ENCODE data around the gene DMXL2. TPM values are rescaled to one million over a fixed set of nuclear protein-coding genes. Genes with fewer than 3 reads are reported as not detected.

The DMXL2 gene
- total RNA-seq, 6 experiments from 2014 or later, result 8.8 to 16.1 (median 12.7) TPM

DNA sequence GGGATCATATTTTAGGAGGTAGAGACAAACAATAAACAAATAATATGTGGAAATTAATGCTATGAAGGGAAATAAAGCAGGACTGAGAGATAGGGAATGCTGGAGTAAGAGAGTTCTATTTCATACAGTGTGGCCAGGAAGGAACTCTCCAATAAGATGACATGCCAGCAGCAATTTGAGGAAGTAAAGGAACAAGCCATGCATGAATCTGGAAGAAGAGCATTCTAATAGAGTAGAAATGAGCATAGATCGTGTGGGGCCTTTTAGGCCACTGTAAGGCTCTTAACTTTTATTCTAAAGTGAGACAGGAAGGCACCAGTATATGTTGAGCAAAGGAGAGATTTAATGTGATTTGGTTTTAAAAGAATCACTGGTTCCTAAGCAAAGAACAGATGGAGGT, 126.3 kb downstream of the DMXL2 start:
- no peaks in the 10 kb centered on the region for H3K27me3 ChIP-seq
- WGBS (ENCODE audit: insufficient coverage, low coverage, low lambda C conversion rate, missing lambda C conversion rate), result 50% methylated on average over 1 of the region's 1 CpG
- no peaks in the 10 kb centered on the region for H3K9me3 ChIP-seq
- no peak overlapping the region for H3K4me3 ChIP-seq
- H3K4me1 ChIP-seq, result peaks cover 3 to 33% (median 14%) of the 10 kb centered on the region in 4 donors
- intact Hi-C loops (cut with DNase I), result no loop called here
- H3K27ac ChIP-seq, result no peak overlapping the region
- TF ChIP-seq, protein P1, sequence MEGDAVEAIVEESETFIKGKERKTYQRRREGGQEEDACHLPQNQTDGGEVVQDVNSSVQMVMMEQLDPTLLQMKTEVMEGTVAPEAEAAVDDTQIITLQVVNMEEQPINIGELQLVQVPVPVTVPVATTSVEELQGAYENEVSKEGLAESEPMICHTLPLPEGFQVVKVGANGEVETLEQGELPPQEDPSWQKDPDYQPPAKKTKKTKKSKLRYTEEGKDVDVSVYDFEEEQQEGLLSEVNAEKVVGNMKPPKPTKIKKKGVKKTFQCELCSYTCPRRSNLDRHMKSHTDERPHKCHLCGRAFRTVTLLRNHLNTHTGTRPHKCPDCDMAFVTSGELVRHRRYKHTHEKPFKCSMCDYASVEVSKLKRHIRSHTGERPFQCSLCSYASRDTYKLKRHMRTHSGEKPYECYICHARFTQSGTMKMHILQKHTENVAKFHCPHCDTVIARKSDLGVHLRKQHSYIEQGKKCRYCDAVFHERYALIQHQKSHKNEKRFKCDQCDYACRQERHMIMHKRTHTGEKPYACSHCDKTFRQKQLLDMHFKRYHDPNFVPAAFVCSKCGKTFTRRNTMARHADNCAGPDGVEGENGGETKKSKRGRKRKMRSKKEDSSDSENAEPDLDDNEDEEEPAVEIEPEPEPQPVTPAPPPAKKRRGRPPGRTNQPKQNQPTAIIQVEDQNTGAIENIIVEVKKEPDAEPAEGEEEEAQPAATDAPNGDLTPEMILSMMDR (IDR thresholded peaks at IDR 0.05), result no peak
- TF ChIP-seq POLR2A (IDR thresholded peaks at IDR 0.05), result no peak
- no peaks in the 10 kb centered on the region for H3K36me3 ChIP-seq
- no peak for ATAC-seq
- no peak for DNase-seq

DNA sequence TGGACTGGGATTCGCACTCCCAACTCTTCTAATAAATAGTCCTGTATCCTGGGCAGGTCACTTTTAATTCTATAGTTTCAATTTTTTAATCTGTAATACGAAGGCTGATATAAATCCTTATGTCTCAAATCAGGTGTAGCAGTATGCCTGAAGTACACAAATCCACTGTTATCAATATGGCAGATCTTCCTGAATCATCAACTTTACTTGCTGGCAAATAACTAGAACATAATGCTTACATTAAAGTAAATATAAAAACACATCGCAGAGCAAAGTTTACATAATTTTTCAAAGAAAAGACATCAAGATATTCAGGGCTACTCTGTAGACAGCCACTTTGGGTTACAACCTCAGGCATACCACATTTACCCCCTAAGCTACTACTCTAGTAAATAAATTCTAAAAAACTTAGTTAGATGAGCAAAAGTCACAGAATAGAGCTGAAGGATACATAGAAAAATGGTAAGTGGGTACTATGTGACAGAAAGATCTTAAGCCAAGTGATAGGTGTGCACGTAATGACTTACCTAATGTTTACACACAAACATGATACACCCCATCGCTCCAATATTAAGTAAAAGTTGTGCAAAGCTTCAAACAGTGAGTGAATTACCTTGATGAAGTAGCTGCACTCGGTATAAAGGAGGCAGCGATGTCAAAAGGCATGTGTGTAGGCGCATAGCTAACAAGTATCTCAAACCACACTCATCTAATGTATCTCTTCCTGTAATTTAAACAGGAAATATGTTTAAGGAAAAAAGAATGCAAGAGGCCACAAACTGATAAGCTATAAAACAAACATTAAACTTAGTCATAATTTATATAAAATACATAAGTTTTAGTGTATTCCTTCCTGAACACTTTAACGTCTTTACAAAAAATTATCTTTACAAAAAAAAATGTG, 127.9 kb downstream of the DMXL2 start:
- H3K27ac ChIP-seq, result peak overlapping the region; percentile 39 to 71 (median 42)
- 44% methylated on average over 9 of the region's 9 CpGs for WGBS (ENCODE audit: insufficient coverage, low coverage, low lambda C conversion rate, missing lambda C conversion rate)
- DNase-seq (no peak), ATAC-seq (peak; percentile 48 to 61 (median 52))
- no peaks in the 10 kb centered on the region for H3K27me3 ChIP-seq
- no peaks in the 10 kb centered on the region for H3K9me3 ChIP-seq
- no peaks in the 10 kb centered on the region for H3K36me3 ChIP-seq
- no peak for TF ChIP-seq POLR2A (IDR thresholded peaks at IDR 0.05)
- TF ChIP-seq, protein P1 (IDR thresholded peaks at IDR 0.05), result no peak
- peaks cover 3 to 33% (median 14%) of the 10 kb centered on the region in 4 donors for H3K4me1 ChIP-seq
- intact Hi-C loops (cut with DNase I), result no loop called here
- no peak overlapping the region for H3K4me3 ChIP-seq

DNA sequence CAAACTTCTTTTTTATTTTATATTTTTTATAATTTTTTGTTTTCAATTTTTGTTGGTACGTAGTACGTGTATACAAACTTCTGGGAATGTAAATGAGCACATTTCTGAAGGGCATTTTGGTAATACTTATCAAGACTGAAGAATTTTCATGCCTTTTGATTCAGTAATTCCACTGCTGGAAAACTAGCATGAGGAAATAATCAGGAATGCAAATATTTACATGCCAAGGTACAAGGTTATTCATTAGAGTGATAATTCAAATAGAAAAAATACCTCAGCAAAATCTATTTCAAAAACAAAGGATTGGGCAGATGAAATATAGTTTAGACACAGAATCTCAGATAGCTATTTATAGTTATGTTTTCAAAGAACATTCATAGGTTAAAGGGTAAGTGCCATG, 128.7 kb downstream of the DMXL2 start:
- peak; percentile 69 to 76 (median 71) for ATAC-seq
- H3K27ac ChIP-seq, result peak overlapping the region; percentile 39 to 71 (median 42)
- no peak for DNase-seq
- H3K4me3 ChIP-seq, result peak overlapping the region in 1 of 3 donors; percentile 11
- intact Hi-C loops (cut with DNase I), result no loop called here
- peaks cover 3 to 33% (median 14%) of the 10 kb centered on the region in 4 donors for H3K4me1 ChIP-seq
- H3K27me3 ChIP-seq, result no peaks in the 10 kb centered on the region
- H3K36me3 ChIP-seq, result no peaks in the 10 kb centered on the region
- no peak for TF ChIP-seq POLR2A (IDR thresholded peaks at IDR 0.05)
- TF ChIP-seq, protein P1 (IDR thresholded peaks at IDR 0.05), result no peak
- H3K9me3 ChIP-seq, result no peaks in the 10 kb centered on the region
- 24% methylated on average over 2 of the region's 2 CpGs for WGBS (ENCODE audit: insufficient coverage, low coverage, low lambda C conversion rate, missing lambda C conversion rate)

DNA sequence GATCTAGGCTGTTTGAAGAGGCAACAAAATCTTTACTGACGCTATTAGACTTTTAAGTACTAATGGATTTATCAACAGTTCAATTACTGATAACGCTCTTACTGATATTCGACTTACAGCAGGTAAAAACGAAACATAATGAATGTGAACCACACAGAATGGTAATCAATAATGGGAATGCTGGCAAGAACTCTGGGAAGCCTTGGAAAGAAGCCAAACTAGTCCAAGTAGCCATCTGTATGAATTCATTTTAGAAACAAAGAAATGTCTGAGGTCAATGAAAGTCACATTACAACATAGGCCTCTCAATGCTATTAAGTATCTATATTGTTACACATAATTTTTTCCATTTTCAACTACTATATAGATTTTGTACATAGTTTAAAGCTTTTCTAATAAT, 130.0 kb downstream of the DMXL2 start:
- H3K27me3 ChIP-seq, result no peaks in the 10 kb centered on the region
- peak overlapping the region; percentile 8 to 71 (median 17) for H3K27ac ChIP-seq
- peak; percentile 20 to 67 (median 41) for ATAC-seq
- TF ChIP-seq, protein P1 (IDR thresholded peaks at IDR 0.05), result no peak
- no peak for TF ChIP-seq POLR2A (IDR thresholded peaks at IDR 0.05)
- peak in 1 of 3 donors; percentile 48 for DNase-seq
- peaks cover 3 to 33% (median 14%) of the 10 kb centered on the region in 4 donors for H3K4me1 ChIP-seq
- intact Hi-C loops (cut with DNase I), result no loop called here
- no peaks in the 10 kb centered on the region for H3K9me3 ChIP-seq
- H3K36me3 ChIP-seq, result peaks cover 0 to 6% (median 0%) of the 10 kb centered on the region in 4 donors
- WGBS (ENCODE audit: insufficient coverage, low coverage, low lambda C conversion rate, missing lambda C conversion rate), result 22% methylated on average over 4 of the region's 4 CpGs
- H3K4me3 ChIP-seq, result peak overlapping the region in 1 of 3 donors; percentile 12
